Upper lobe of right lung (tissue), 1 donor: ENCODE measurements around the gene ADTRP. TPM values are rescaled to one million over a fixed set of nuclear protein-coding genes. Genes with fewer than 3 reads are reported as not detected.

Experiments used
- ATAC-seq: fragments of 200-7000 bp; cut with Tn5 transposase; one replicate; pipeline ENCODE4 v1.9.1; 2020; ENCODE audit warnings: mild to moderate bottlenecking, moderate library complexity
- DNase-seq: peaks from one replicate; pipeline ENCODE4 v3.0.0-alpha.2; 2020
- H3K27ac ChIP-seq: fragments of 200-600 bp; one replicate; pipeline ENCODE4 v1.8.0; 2022
- H3K27me3 ChIP-seq: fragments of 200-600 bp; one replicate; pipeline ENCODE4 v1.8.0; 2022; ENCODE audit warnings: mild to moderate bottlenecking
- H3K36me3 ChIP-seq: fragments of 200-600 bp; one replicate; pipeline ENCODE4 v1.8.0; 2022
- H3K4me1 ChIP-seq: fragments of 200-600 bp; one replicate; pipeline ENCODE4 v1.8.0; 2022
- H3K4me3 ChIP-seq: fragments of 200-600 bp; one replicate; pipeline ENCODE4 v1.8.0; 2022; ENCODE audit warnings: mild to moderate bottlenecking
- H3K9me3 ChIP-seq: fragments of 200-600 bp; one replicate; pipeline ENCODE4 v1.8.0; 2022
- CTCF ChIP-seq: fragments of 200-600 bp; IDR thresholded peaks from one replicate; pipeline ENCODE4 v1.8.0; 2022; ENCODE audit warnings: antibody characterized with exemption
- intact Hi-C: fragments of 100-400 bp; cut with DNase I; formaldehyde crosslinking; loops from one replicate; pipeline ENCODE4 v1.11.0; 2022
- total RNA-seq: library from RNA; stranded (reverse); fragmentation: NEBNext Ultra II Directional; extraction: Animal tissue kit (Norgen Biotek cat#: 25700); gene quantifications from one replicate; pipeline ENCODE4 v1.2.1, GENCODE V29; 2021
- donor health status: DM: no; HTN: yes; CAD: no; lungs with severe emphysema.

The ADTRP gene
- total RNA-seq, 1 donor from 2014 or later, result 21.0 TPM

GRCh38 chr6:11770546-11771466 lies 7.8 kb downstream of the ADTRP start:
- intact Hi-C loops, result no loop called here
- Histone ChIP-seq H3K27me3 (no peaks in the 10 kb centered on the region), H3K9me3 (no peaks in the 10 kb centered on the region), H3K4me3 (no peak overlapping the region), H3K27ac (peak overlapping the region; percentile 75), H3K4me1 (peaks cover 19% of the 10 kb centered on the region), H3K36me3 (no peaks in the 10 kb centered on the region)
- no peak for TF ChIP-seq CTCF
- DNase-seq, result peak; percentile 91
- ATAC-seq, result peak; percentile 94

- ATAC-seq, result no peak
- intact Hi-C loops, result no loop called here
- H3K4me1 ChIP-seq, result peaks cover 19% of the 10 kb centered on the region
These were observed 8.6 kb downstream of the ADTRP start for GRCh38 chr6:11769811-11770545.

DNA sequence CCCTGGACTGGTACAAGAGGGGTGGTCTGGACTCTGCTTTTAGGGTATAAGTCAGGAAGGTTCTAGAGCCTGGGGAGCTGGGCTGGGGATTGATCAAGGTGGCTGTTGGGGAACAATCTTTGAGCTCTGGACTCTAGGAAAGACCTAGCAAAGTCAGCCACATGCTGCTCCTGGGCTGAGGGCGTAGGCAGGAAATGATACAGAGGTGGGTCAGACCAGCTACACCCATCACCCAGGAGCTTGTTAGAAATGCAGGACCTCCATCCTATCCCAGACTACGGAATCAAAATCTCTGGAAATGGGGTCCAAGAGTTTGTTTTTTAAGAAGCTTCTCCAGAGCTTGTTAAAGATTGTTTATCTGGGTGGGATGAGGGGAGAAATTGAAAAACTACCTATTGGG lies 9.4 kb downstream of the ADTRP start:
- Histone ChIP-seq H3K27ac (no peak overlapping the region), H3K4me1 (peaks cover 20% of the 10 kb centered on the region), H3K27me3 (no peaks in the 10 kb centered on the region), H3K4me3 (no peak overlapping the region), H3K9me3 (no peaks in the 10 kb centered on the region), H3K36me3 (no peaks in the 10 kb centered on the region)
- intact Hi-C loops, result no loop called here
- no peak for DNase-seq
- no peak for ATAC-seq
- no peak for TF ChIP-seq CTCF

More at GRCh38 chr6:11769811-11770545, 8.6 kb downstream of the ADTRP start:
- Histone ChIP-seq H3K9me3 (no peaks in the 10 kb centered on the region), H3K27ac (peak overlapping the region; percentile 75), H3K4me3 (no peak overlapping the region), H3K36me3 (no peaks in the 10 kb centered on the region), H3K27me3 (no peaks in the 10 kb centered on the region)
- no peak for DNase-seq
- no peak for TF ChIP-seq CTCF

GRCh38 chr6:11767978-11768756 lies 10.4 kb downstream of the ADTRP start:
- peaks cover 30% of the 10 kb centered on the region for H3K4me1 ChIP-seq
- H3K36me3 ChIP-seq, result no peaks in the 10 kb centered on the region
- no peak for TF ChIP-seq CTCF
- no peaks in the 10 kb centered on the region for H3K27me3 ChIP-seq
- H3K4me3 ChIP-seq, result no peak overlapping the region
- ATAC-seq, result no peak
- intact Hi-C loops, result no loop called here
- no peak overlapping the region for H3K27ac ChIP-seq
- no peak for DNase-seq
- no peaks in the 10 kb centered on the region for H3K9me3 ChIP-seq

- TF ChIP-seq CTCF, result no peak
- DNase-seq (no peak), ATAC-seq (no peak)
- Histone ChIP-seq H3K4me1 (peaks cover 37% of the 10 kb centered on the region), H3K9me3 (no peaks in the 10 kb centered on the region), H3K27ac (no peak overlapping the region), H3K4me3 (no peak overlapping the region), H3K36me3 (no peaks in the 10 kb centered on the region), H3K27me3 (no peaks in the 10 kb centered on the region)
- intact Hi-C loops, result no loop called here
These were observed 11.1 kb downstream of the ADTRP start for GRCh38 chr6:11767458-11767857.
